Neural cell (in vitro differentiated cells): Measurements from ENCODE around the gene PRUNE2. TPM values are rescaled to one million over a fixed set of nuclear protein-coding genes. Genes with fewer than 3 reads are reported as not detected.

ENCODE experiments used
- H2AFZ ChIP-seq: fragments of 200-600, 300-800 bp; sonication (generic), shearing (Covaris generic); 2 replicates; pipeline ENCODE4 v1.6.0; 2014; ENCODE audit warnings: low read depth, mild to moderate bottlenecking, antibody characterized with exemption, low read length, moderate library complexity
- H3F3A ChIP-seq: fragments of 200-600 bp; shearing (Covaris generic); 2 replicates; pipeline ENCODE4 v1.6.1; 2016; ENCODE audit warnings: mild to moderate bottlenecking, moderate library complexity, mixed read lengths, antibody characterized with exemption, low read length; ENCODE audit not compliant: insufficient read depth, poor library complexity, severe bottlenecking
- H3K27ac ChIP-seq: fragments of 200-600, 300-800 bp; sonication (generic), shearing (Covaris generic); 2 replicates; pipeline ENCODE4 v1.5.1; 2014; ENCODE audit warnings: mild to moderate bottlenecking, low read length, moderate library complexity
- H3K27me3 ChIP-seq: fragments of 300-800, 200-600 bp; sonication (generic), shearing (Covaris generic); 2 replicates; pipeline ENCODE4 v1.6.0; 2014; ENCODE audit warnings: mild to moderate bottlenecking, low read depth, low read length, moderate library complexity; ENCODE audit not compliant: insufficient read depth
- H3K36me3 ChIP-seq: fragments of 300-800, 200-600 bp; sonication (generic), shearing (Covaris generic); 2 replicates; pipeline ENCODE4 v1.5.1; 2014; ENCODE audit warnings: mild to moderate bottlenecking, antibody characterized with exemption, low read length, moderate library complexity; ENCODE audit not compliant: insufficient read depth
- H3K4me2 ChIP-seq: fragments of 300-800, 200-600 bp; sonication (generic), shearing (Covaris generic); 2 replicates; pipeline ENCODE4 v1.6.0; 2014; ENCODE audit warnings: mild to moderate bottlenecking, low read length
- H3K4me3 ChIP-seq: fragments of 300-800, 200-600 bp; sonication (generic), shearing (Covaris generic); 2 replicates; pipeline ENCODE4 v1.5.1; 2014; ENCODE audit warnings: mild to moderate bottlenecking, low read length, moderate library complexity
- H3K79me2 ChIP-seq: fragments of 200-600 bp; shearing (Covaris generic); replicated peaks from 2 replicates; pipeline ENCODE4 v1.6.0; 2014; ENCODE audit warnings: mild to moderate bottlenecking, low read length, moderate library complexity; ENCODE audit not compliant: insufficient read depth
- H3K9ac ChIP-seq: fragments of 300-800, 200-600 bp; sonication (generic), shearing (Covaris generic); 2 replicates; pipeline ENCODE4 v1.6.1; 2016; ENCODE audit warnings: mild to moderate bottlenecking, low read length, mixed read lengths
- H3K9me2 ChIP-seq: fragments of 200-600 bp; shearing (Covaris generic); 2 replicates; pipeline ENCODE4 v1.6.1; 2016; ENCODE audit warnings: mild to moderate bottlenecking, low read length, mixed read lengths; ENCODE audit not compliant: insufficient read depth
- H3K9me3 ChIP-seq: fragments of 200-600, 300-800 bp; sonication (generic), shearing (Covaris generic); 2 replicates; pipeline ENCODE4 v1.6.1; 2016; ENCODE audit warnings: mild to moderate bottlenecking, mixed run types, low read length, moderate library complexity, mixed read lengths
- H4K20me1 ChIP-seq: fragments of 200-600 bp; shearing (Covaris generic); 2 replicates; pipeline ENCODE4 v1.6.1; 2016; ENCODE audit warnings: mild to moderate bottlenecking, mixed run types; ENCODE audit not compliant: insufficient read depth
- CTCF ChIP-seq: fragments of 450-650 bp; IDR thresholded peaks from 2 replicates; pipeline ENCODE4 v1.5.1; 2014; ENCODE audit warnings: antibody characterized with exemption, mild to moderate bottlenecking, moderate library complexity; ENCODE audit not compliant: poor library complexity, severe bottlenecking
- EP300 ChIP-seq: fragments of 450-650 bp; conservative IDR thresholded peaks from 2 replicates; pipeline ENCODE4 v1.6.1; 2014; ENCODE audit warnings: antibody characterized with exemption, mild to moderate bottlenecking, moderate library complexity; ENCODE audit not compliant: poor library complexity, severe bottlenecking
- EZH2 ChIP-seq: fragments of 200-600, 300-800 bp; shearing (Covaris generic), sonication (generic); IDR thresholded peaks from 2 replicates; pipeline ENCODE4 v1.6.1; 2014; ENCODE audit warnings: antibody characterized with exemption, low read length, borderline replicate concordance, mild to moderate bottlenecking; ENCODE audit not compliant: insufficient read depth, poor library complexity, severe bottlenecking
- MXI1 ChIP-seq: fragments of 450-650 bp; conservative IDR thresholded peaks from 2 replicates; pipeline ENCODE4 v1.6.1; 2014; ENCODE audit warnings: antibody characterized with exemption, mild to moderate bottlenecking; ENCODE audit not compliant: poor library complexity, severe bottlenecking
- POLR2AphosphoS5 ChIP-seq: IDR thresholded peaks from 2 replicates; pipeline ENCODE4 v1.6.1; 2012
- RAD21 ChIP-seq: fragments of 450-650 bp; conservative IDR thresholded peaks from 2 replicates; pipeline ENCODE4 v1.6.1; 2014; ENCODE audit warnings: antibody characterized with exemption, mild to moderate bottlenecking, moderate library complexity
- REST ChIP-seq: IDR thresholded peaks from 2 replicates; pipeline ENCODE4 v1.6.1; 2012; ENCODE audit warnings: borderline replicate concordance
- SMC3 ChIP-seq: fragments of 450-650 bp; conservative IDR thresholded peaks from 2 replicates; pipeline ENCODE4 v1.6.1; 2014; ENCODE audit warnings: antibody characterized with exemption, mild to moderate bottlenecking, moderate library complexity; ENCODE audit not compliant: poor library complexity
- TAF1 ChIP-seq: IDR thresholded peaks from 2 replicates; pipeline ENCODE4 v1.6.1; 2012; ENCODE audit warnings: low read depth
- polyA plus RNA-seq: library from polyadenylated mRNA; depleted of rRNA; stranded (reverse); fragments of >200 nt; gene quantifications from 2 replicates; pipeline ENCODE4 v1.2.3, GENCODE V29; 2014

The PRUNE2 gene
- polyA plus RNA-seq, 1 donor from 2014 or later: 9.7 TPM

DNA sequence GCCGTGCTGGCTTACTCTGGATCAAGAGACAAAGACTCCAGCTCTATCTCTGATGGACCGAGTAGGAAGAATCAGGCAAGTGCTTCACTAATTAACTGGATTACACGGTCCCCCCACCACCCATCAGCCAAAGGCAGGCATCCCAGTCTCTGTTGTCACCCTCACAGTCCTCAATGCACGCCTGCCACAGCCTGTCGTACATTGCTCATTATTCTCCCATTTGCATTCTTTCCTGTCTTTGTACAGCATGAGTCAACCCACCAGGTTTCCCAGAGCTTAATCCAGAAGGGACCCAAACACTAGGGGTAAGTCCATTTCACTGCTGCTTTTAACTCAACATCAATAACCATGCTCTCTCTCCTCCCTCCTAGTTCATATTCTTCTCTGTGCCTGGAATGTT lies 97.3 kb downstream of the PRUNE2 start:
- Histone ChIP-seq H3K4me2 (no peak overlapping the region), H3K4me3 (no peak overlapping the region), H3K9me3 (no peaks in the 10 kb centered on the region), H3K27me3 (no peaks in the 10 kb centered on the region), H2AFZ (no peak overlapping the region), H4K20me1 (no peaks in the 10 kb centered on the region), H3K9ac (no peak overlapping the region), H3K9me2 (no peaks in the 10 kb centered on the region), H3K36me3 (no peaks in the 10 kb centered on the region), H3K27ac (no peak overlapping the region), H3K79me2 (no peaks in the 10 kb centered on the region), H3F3A (no peaks in the 10 kb centered on the region)
- TF ChIP-seq REST (no peak), SMC3 (no peak), EP300 (no peak), CTCF (no peak), TAF1 (no peak), POLR2AphosphoS5 (no peak), RAD21 (no peak), MXI1 (no peak), EZH2 (no peak)

DNA sequence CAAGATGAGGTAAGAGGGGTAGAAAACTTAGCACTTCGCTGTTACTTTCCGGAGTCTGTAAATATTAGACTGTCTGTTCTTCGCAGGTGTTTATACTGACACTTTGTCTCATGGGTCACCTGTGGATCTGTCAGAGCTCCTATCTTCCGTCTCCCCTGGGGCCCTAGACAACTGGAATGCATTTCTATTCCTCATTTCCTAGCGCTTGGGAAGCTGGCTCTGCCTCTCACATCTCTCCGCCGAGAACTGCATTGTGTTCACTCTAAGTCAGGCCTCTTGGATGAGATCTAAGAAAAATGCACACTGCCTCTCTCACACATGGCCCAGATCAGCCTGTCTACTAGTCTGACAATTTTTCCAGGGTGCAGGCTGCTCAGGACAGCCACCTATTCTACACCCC lies 102.2 kb downstream of the PRUNE2 start:
- no peak overlapping the region for H3K9ac ChIP-seq
- TF ChIP-seq REST (no peak), SMC3 (no peak), TAF1 (no peak), CTCF (no peak), EP300 (no peak), POLR2AphosphoS5 (no peak), RAD21 (no peak), EZH2 (no peak), MXI1 (no peak)
- H2AFZ ChIP-seq: no peak overlapping the region
- H3K9me3 ChIP-seq: no peaks in the 10 kb centered on the region
- H3K79me2 ChIP-seq: no peaks in the 10 kb centered on the region
- no peak overlapping the region for H3K4me2 ChIP-seq
- H3K27ac ChIP-seq: no peak overlapping the region
- H3F3A ChIP-seq: no peaks in the 10 kb centered on the region
- H3K36me3 ChIP-seq: no peaks in the 10 kb centered on the region
- no peaks in the 10 kb centered on the region for H4K20me1 ChIP-seq
- H3K9me2 ChIP-seq: no peaks in the 10 kb centered on the region
- no peak overlapping the region for H3K4me3 ChIP-seq
- no peaks in the 10 kb centered on the region for H3K27me3 ChIP-seq
